HepG2 (cell line): ENCODE data around the gene BDKRB1. TPM values are rescaled to one million over a fixed set of nuclear protein-coding genes. Genes with fewer than 3 reads are reported as not detected.

Experiments
- ATAC-seq: fragments of 200-7000 bp; cut with Tn5 transposase; 3 replicates; pipeline ENCODE4 v1.9.1; 2020; ENCODE audit warnings: mild to moderate bottlenecking, moderate library complexity
- BruUV-seq: library from RNA; stranded (reverse); fragments of 400-500 nt; replicated peaks from 2 replicates; lab custom pipeline; 2021; lab: Mats Ljungman, UMichigan
- CTCF ChIA-PET: fragments of 300-600 bp; formaldehyde crosslinking; extraction: SDS; loops from one replicate; lab custom pipeline; 2021; ENCODE audit warnings: low total read pairs, inconsistent platforms, low intra/inter-chr PET ratio; lab: Yijun Ruan, JAX
- POLR2A ChIA-PET: fragments of 350-600 bp; sonication (Branson Sonifier 250); formaldehyde crosslinking; loops from one replicate; lab custom pipeline; 2020; ENCODE audit warnings: antibody characterized with exemption, inconsistent platforms; lab: Yijun Ruan, JAX
- DNase-seq: peaks from one replicate; pipeline ENCODE4 v3.0.0-alpha.2; 2015; ENCODE audit warnings: low spot score
- FAIRE-seq: peaks from 3 replicates; lab custom pipeline; 2011; peaks lifted over from hg19 to GRCh38; lab: Jason Lieb, UNC
- H2AFZ ChIP-seq: one replicate; pipeline ENCODE4 v1.6.1; 2011; ENCODE audit warnings: low read length, inconsistent platforms
- H3K27ac ChIP-seq: fragments of 300-600 bp; 3 replicates; pipeline ENCODE4 v1.8.0; 2011; ENCODE audit warnings: mixed run types, mild to moderate bottlenecking, mixed read lengths, low read length, inconsistent platforms; ENCODE audit not compliant: insufficient read depth; ENCODE audit errors: extremely low read length
- H3K27me3 ChIP-seq, 2 experiments: fragments of 200-600 bp in 1 of 2; 2 replicates in 1 of 2; 3 replicates in 1 of 2; pipeline versions ENCODE4 v1.6.0 to v1.8.0; 2011; ENCODE audit warnings: low read length in 2 of 2, mild to moderate bottlenecking in 2 of 2, moderate library complexity in 2 of 2, inconsistent platforms in 1 of 2; ENCODE audit not compliant: insufficient read depth in 2 of 2, control insufficient read depth in 1 of 2
- H3K36me3 ChIP-seq, 2 experiments: fragments of 200-600 bp in 1 of 2; replicated peaks in 1 of 2; 2 replicates in 1 of 2; 3 replicates in 1 of 2; pipeline versions ENCODE4 v1.5.1 to v1.8.0; 2011; ENCODE audit warnings: low read length in 2 of 2, inconsistent platforms in 1 of 2; ENCODE audit not compliant: insufficient read depth in 2 of 2, control insufficient read depth in 1 of 2
- H3K4me1 ChIP-seq: 2 replicates; pipeline ENCODE4 v1.5.1; 2012; ENCODE audit warnings: low read length, inconsistent platforms; ENCODE audit not compliant: insufficient read depth
- H3K4me2 ChIP-seq: 2 replicates; pipeline ENCODE4 v1.6.0; 2011; ENCODE audit warnings: low read depth, low read length, inconsistent platforms
- H3K4me3 ChIP-seq, 3 experiments: fragments of 200-600 bp in 1 of 3; sonication (generic), shearing (Covaris generic) in 1 of 3; replicated peaks in 1 of 3; 2 replicates each; pipeline ENCODE4 v1.5.1; 2011 to 2016; ENCODE audit warnings: low read length in 3 of 3, inconsistent platforms in 2 of 3, low read depth in 2 of 3, mild to moderate bottlenecking in 2 of 3, control low read depth in 1 of 3, mixed read lengths in 1 of 3; ENCODE audit not compliant: insufficient read depth in 1 of 3
- H3K79me2 ChIP-seq: one replicate; pipeline ENCODE4 v1.6.1; 2011; ENCODE audit warnings: low read length, inconsistent platforms; ENCODE audit not compliant: insufficient read depth
- H3K9ac ChIP-seq: 2 replicates; pipeline ENCODE4 v1.6.0; 2011; ENCODE audit warnings: mild to moderate bottlenecking, low read depth, low read length, inconsistent platforms; ENCODE audit not compliant: insufficient read depth
- H3K9me3 ChIP-seq: 2 replicates; pipeline ENCODE4 v1.5.1; 2012; ENCODE audit warnings: mild to moderate bottlenecking, low read length
- H4K20me1 ChIP-seq: 2 replicates; pipeline ENCODE4 v1.6.0; 2011; ENCODE audit warnings: inconsistent platforms, mild to moderate bottlenecking, low read length, moderate library complexity; ENCODE audit not compliant: insufficient read depth
- CEBPB ChIP-seq: IDR thresholded peaks from 2 replicates; pipeline ENCODE4 v1.6.1; 2011; ENCODE audit warnings: low read depth, low read length, improper control_type of control experiment, borderline replicate concordance
- ETV5 ChIP-seq: IDR thresholded peaks from 2 replicates; pipeline ENCODE4 v1.6.1; 2018; ENCODE audit warnings: missing biosample characterization, missing genetic modification reagents, inconsistent platforms, borderline replicate concordance
- FOXM1 ChIP-seq: sonication (generic); formaldehyde crosslinking; IDR thresholded peaks from 2 replicates; pipeline ENCODE4 v1.5.0; 2020; ENCODE audit warnings: missing genetic modification reagents
- HNF1A ChIP-seq, 2 experiments: sonication (generic) in 1 of 2; formaldehyde crosslinking in 1 of 2; IDR thresholded peaks; 2 replicates each; pipeline versions ENCODE4 v1.4.0 to v1.6.1; 2016 to 2020; ENCODE audit warnings: borderline replicate concordance in 1 of 2, low read depth in 1 of 2, mild to moderate bottlenecking in 1 of 2, missing genetic modification reagents in 1 of 2
- HNF1B ChIP-seq: sonication (generic); formaldehyde crosslinking; IDR thresholded peaks from 2 replicates; pipeline ENCODE4 v1.5.1; 2020; ENCODE audit warnings: mild to moderate bottlenecking, moderate library complexity, missing genetic modification reagents
- HNF4G ChIP-seq, 2 experiments: sonication (generic) in 1 of 2; formaldehyde crosslinking in 1 of 2; IDR thresholded peaks; 2 replicates each; pipeline versions ENCODE4 v1.4.0 to v1.6.1; 2011 to 2020; ENCODE audit warnings: borderline replicate concordance in 2 of 2, low read depth in 2 of 2, mild to moderate bottlenecking in 2 of 2, low read length in 1 of 2, missing genetic modification reagents in 1 of 2, moderate library complexity in 1 of 2
- ZNF143 ChIP-seq: sonication (generic); formaldehyde crosslinking; IDR thresholded peaks from 2 replicates; pipeline ENCODE4 v1.4.0; 2020; ENCODE audit warnings: missing genetic modification reagents
- ZNF263 ChIP-seq: sonication (generic); formaldehyde crosslinking; IDR thresholded peaks from 2 replicates; pipeline ENCODE4 v1.4.0; 2020; ENCODE audit warnings: missing genetic modification reagents
- ZNF296 ChIP-seq: sonication (generic); formaldehyde crosslinking; conservative IDR thresholded peaks from 2 replicates; pipeline ENCODE4 v1.5.0; 2020; ENCODE audit warnings: mild to moderate bottlenecking, missing genetic modification reagents
- ZNF687 ChIP-seq: sonication (generic); formaldehyde crosslinking; IDR thresholded peaks from 2 replicates; pipeline ENCODE4 v1.5.1; 2020; ENCODE audit warnings: mild to moderate bottlenecking, missing genetic modification reagents, moderate library complexity
- whole genome bisulfite sequencing: methylation state at CpG from one replicate; pipeline ENCODE4 v1.1.6; 2017; ENCODE audit warnings: low lambda C conversion rate; 5-methylcytosine and 5-hydroxymethylcytosine counted together
- in situ Hi-C: cut with HindIII; loops from 2 replicates; pipeline ENCODE4 v1.10.0; 2017; ENCODE audit warnings: low pct_unique_long_range_greater_than_20kb; ENCODE audit not compliant: extremely low pct_ligation_motif_present
- intact Hi-C: fragments of 100-400 bp; cut with micrococcal nuclease; formaldehyde crosslinking; loops from one replicate; pipeline ENCODE4 v1.10.0; 2022; ENCODE audit not compliant: unreplicated experiment
- polyA plus RNA-seq, 8 experiments: library from polyadenylated mRNA; depleted of rRNA in 3 of 8; stranded (reverse) in 7 of 8; unstranded in 1 of 8; fragments of >200 nt; fragmentation: Illumina TruSeq in 4 of 8; extraction: Trizol in 4 of 8; gene quantifications; 2 replicates each; pipeline versions ENCODE4 v1.2.1 to v1.2.3, GENCODE V29; 2011 to 2016; ENCODE audit warnings: low read depth in 4 of 8, missing spikeins in 1 of 8, mixed read lengths in 1 of 8; ENCODE audit not compliant: insufficient read depth in 1 of 8
- total RNA-seq, 5 experiments: library from RNA; depleted of rRNA; stranded (reverse); fragments of >200 nt; fragmentation: Illumina TruSeq; extraction: Trizol; gene quantifications; 2 replicates each; pipeline ENCODE4 v1.2.3, GENCODE V29; 2016; ENCODE audit warnings: low read depth in 1 of 5

The BDKRB1 gene
- total and polyA plus RNA-seq, 2 of the 13 experiments (the other 11 are each of a cell fraction or from before 2014, with no cell fraction given): 0.05 TPM; not detected in 1

GRCh38 chr14:96268431-96269358 is 12.7 kb downstream of the BDKRB1 start:
- no peak for FAIRE-seq
- no peaks in the 10 kb centered on the region for H3K36me3 ChIP-seq
- DNase-seq: no peak
- no peak overlapping the region for H2AFZ ChIP-seq
- H3K27ac ChIP-seq: no peak overlapping the region
- peaks cover 7% of the 10 kb centered on the region; the same call in 1 of the 2 replicates for H3K9me3 ChIP-seq
- no TSS peak for BruUV-seq
- ATAC-seq: peak; percentile 74
- no peaks in the 10 kb centered on the region for H4K20me1 ChIP-seq
- in situ Hi-C loops: no loop called here
- peaks cover 0 to 13% of the 10 kb centered on the region in 2 experiments; a peak in 1 of 5 replicates for H3K27me3 ChIP-seq
- peak overlapping the region in 1 of 3 experiments; percentile 2; a peak in 1 of 6 replicates for H3K4me3 ChIP-seq
- 27% methylated on average over 16 of the region's 22 CpGs for WGBS
- H3K4me2 ChIP-seq: peak overlapping the region; percentile 47
- no peak overlapping the region for H3K9ac ChIP-seq
- intact Hi-C loops: loop anchor here (10.0 kb wide), 1 partner anchor 64 kb away; the partner anchor contains the start of gene BDKRB2
- no peaks in the 10 kb centered on the region for H3K79me2 ChIP-seq
- peaks cover 22% of the 10 kb centered on the region for H3K4me1 ChIP-seq
- ChIA-PET CTCF (no interaction called here), POLR2A (no interaction called here)
- TF ChIP-seq HNF1A (IDR thresholded peaks at IDR 0.05; ENCODE audit: low read depth) (0 out of 2 replicates have a peak, but pooled peaks have one; percentile 27), HNF1A (CRISPR knock-in tag; IDR thresholded peaks at IDR 0.05; ENCODE audit: borderline replicate concordance) (no peak), HNF1B (CRISPR knock-in tag) (0 out of 2 replicates have a peak, but pooled peaks have one; percentile 37), ZNF263 (CRISPR knock-in tag) (peak; percentile 41; the same call in 1 of the 2 replicates), ZNF687 (CRISPR knock-in tag) (0 out of 2 replicates have a peak, but pooled peaks have one; percentile 32), HNF4G (IDR thresholded peaks at IDR 0.05; ENCODE audit: borderline replicate concordance, low read depth, low read length) (no peak), HNF4G (CRISPR knock-in tag; IDR thresholded peaks at IDR 0.05; ENCODE audit: borderline replicate concordance, low read depth) (no peak), FOXM1 (CRISPR knock-in tag) (no peak), ZNF143 (CRISPR knock-in tag) (no peak), ZNF296 (CRISPR knock-in tag) (no peak), ETV5 (CRISPR knock-in tag) (peak; percentile 36; the same call in 1 of the 2 replicates), CEBPB (peak; percentile 76)
